Nucleus accumbens (tissue), 56 donors: ENCODE measurements around the gene PRSS21.

Experiments used
- DNase-seq, 56 donors: peaks; one replicate each; lab custom pipeline; 2025; lab: John Stamatoyannopoulos, UW

PRSS21 gene

GRCh38 chr16:2779151-2779920 lies 37.7 kb upstream of the PRSS21 start:
- DNase-seq, result no peak

- DNase-seq, result no peak
Observed at GRCh38 chr16:2779978-2780898, 36.8 kb upstream of the PRSS21 start.

GRCh38 chr16:2782583-2783351 lies 34.3 kb upstream of the PRSS21 start:
- no peak for DNase-seq

- no peak for DNase-seq
Observed at GRCh38 chr16:2783581-2784357, 33.3 kb upstream of the PRSS21 start.

GRCh38 chr16:2784358-2785100 lies 32.5 kb upstream of the PRSS21 start:
- DNase-seq, result no peak

- no peak for DNase-seq
Observed at GRCh38 chr16:2785101-2785991, 31.7 kb upstream of the PRSS21 start.

GRCh38 chr16:2786061-2786825 lies 30.8 kb upstream of the PRSS21 start:
- no peak for DNase-seq

- DNase-seq, result no peak
Observed at GRCh38 chr16:2786826-2787151, 30.2 kb upstream of the PRSS21 start.

- no peak for DNase-seq
Observed at GRCh38 chr16:2787406-2787805, 29.6 kb upstream of the PRSS21 start, which contains the start of gene PRSS33. PRSS33 (minus strand) TSS chr16:2787560; CDS start chr16:2786547, 1,013 bp downstream.

- no peak for DNase-seq
Observed at GRCh38 chr16:2787961-2788360, 29.1 kb upstream of the PRSS21 start.

GRCh38 chr16:2790631-2791030 lies 26.4 kb upstream of the PRSS21 start:
- no peak for DNase-seq

- DNase-seq, result no peak
Observed at GRCh38 chr16:2791174-2791573, 25.9 kb upstream of the PRSS21 start.

GRCh38 chr16:2792940-2793339 lies 24.1 kb upstream of the PRSS21 start:
- no peak for DNase-seq

GRCh38 chr16:2795395-2796143 lies 21.5 kb upstream of the PRSS21 start:
- no peak for DNase-seq

GRCh38 chr16:2798723-2799204 lies 18.3 kb upstream of the PRSS21 start:
- DNase-seq, result no peak

GRCh38 chr16:2799205-2799858 lies 17.7 kb upstream of the PRSS21 start:
- no peak for DNase-seq
